ENCODE results near the gene DUSP6. TPM values are rescaled to one million over a fixed set of nuclear protein-coding genes. Genes with fewer than 3 reads are reported as not detected.

The DUSP6 gene
- total RNA-seq, 4 donors from 2014 or later = 33.1 to 71.0 (median 46.7) TPM

DNA sequence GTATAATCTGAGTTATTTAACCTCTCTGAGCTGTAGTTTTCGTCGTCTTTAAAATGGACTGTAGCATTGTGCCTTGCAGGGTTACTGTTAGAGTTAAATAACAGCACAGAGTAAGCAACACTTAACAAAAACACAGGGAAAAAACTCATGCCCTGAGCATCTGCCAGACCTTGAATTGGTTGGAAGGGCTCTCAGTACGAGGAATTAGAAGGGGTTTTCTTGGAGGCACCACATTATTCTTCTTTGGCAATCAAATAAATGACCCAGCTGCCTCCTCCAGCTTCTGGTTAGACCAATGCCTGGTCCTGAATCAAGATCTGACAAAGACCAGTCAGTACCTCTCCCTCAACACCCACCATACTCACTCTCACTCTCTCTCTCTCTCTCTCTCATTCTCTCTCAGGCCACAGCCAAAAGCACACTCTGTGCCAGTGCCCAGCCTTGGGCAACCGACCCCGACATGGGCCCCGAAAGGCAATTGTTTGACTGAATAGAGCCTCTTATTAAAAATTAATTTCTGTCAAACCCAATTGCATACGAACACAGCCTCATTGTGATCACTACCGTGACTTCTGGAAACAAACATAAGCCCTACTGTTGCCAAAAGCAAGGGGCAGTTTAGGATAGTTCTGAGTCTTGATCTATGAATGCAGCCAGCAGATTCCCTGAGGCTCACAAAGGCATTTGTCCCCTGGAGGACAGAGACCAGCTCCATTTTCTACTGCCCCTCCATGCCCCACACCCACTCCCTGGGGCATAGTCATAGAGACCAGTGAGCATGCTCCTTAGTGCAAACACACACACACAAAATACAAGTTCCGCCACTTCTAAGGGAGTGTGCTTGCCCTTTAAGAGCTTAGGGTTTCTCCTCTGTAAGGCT is 23.9 kb downstream of the DUSP6 start:
- DNase-seq = no peak
- H3K36me3 ChIP-seq = no peaks in the 10 kb centered on the region
- no peak overlapping the region for H3K27ac ChIP-seq
- H3K27me3 ChIP-seq = no peaks in the 10 kb centered on the region
- H3K4me3 ChIP-seq = no peak overlapping the region
- TF ChIP-seq, protein P1, sequence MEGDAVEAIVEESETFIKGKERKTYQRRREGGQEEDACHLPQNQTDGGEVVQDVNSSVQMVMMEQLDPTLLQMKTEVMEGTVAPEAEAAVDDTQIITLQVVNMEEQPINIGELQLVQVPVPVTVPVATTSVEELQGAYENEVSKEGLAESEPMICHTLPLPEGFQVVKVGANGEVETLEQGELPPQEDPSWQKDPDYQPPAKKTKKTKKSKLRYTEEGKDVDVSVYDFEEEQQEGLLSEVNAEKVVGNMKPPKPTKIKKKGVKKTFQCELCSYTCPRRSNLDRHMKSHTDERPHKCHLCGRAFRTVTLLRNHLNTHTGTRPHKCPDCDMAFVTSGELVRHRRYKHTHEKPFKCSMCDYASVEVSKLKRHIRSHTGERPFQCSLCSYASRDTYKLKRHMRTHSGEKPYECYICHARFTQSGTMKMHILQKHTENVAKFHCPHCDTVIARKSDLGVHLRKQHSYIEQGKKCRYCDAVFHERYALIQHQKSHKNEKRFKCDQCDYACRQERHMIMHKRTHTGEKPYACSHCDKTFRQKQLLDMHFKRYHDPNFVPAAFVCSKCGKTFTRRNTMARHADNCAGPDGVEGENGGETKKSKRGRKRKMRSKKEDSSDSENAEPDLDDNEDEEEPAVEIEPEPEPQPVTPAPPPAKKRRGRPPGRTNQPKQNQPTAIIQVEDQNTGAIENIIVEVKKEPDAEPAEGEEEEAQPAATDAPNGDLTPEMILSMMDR (IDR thresholded peaks at IDR 0.05) = no peak
- no peak for TF ChIP-seq POLR2A (IDR thresholded peaks at IDR 0.05)
- no peaks in the 10 kb centered on the region for H3K9me3 ChIP-seq
- H3K4me1 ChIP-seq = peaks cover 0 to 4% (median 0%) of the 10 kb centered on the region in 4 donors

- Histone ChIP-seq H3K4me1 (peaks cover 0 to 4% (median 0%) of the 10 kb centered on the region in 4 donors), H3K9me3 (no peaks in the 10 kb centered on the region), H3K4me3 (no peak overlapping the region), H3K36me3 (no peaks in the 10 kb centered on the region), H3K27ac (no peak overlapping the region), H3K27me3 (no peaks in the 10 kb centered on the region)
- no peak for DNase-seq
- TF ChIP-seq, protein P1 (IDR thresholded peaks at IDR 0.05) = no peak
- TF ChIP-seq POLR2A (IDR thresholded peaks at IDR 0.05) = no peak
These were observed 24.7 kb downstream of the DUSP6 start for GRCh38 chr12:89327486-89328094.

DNA sequence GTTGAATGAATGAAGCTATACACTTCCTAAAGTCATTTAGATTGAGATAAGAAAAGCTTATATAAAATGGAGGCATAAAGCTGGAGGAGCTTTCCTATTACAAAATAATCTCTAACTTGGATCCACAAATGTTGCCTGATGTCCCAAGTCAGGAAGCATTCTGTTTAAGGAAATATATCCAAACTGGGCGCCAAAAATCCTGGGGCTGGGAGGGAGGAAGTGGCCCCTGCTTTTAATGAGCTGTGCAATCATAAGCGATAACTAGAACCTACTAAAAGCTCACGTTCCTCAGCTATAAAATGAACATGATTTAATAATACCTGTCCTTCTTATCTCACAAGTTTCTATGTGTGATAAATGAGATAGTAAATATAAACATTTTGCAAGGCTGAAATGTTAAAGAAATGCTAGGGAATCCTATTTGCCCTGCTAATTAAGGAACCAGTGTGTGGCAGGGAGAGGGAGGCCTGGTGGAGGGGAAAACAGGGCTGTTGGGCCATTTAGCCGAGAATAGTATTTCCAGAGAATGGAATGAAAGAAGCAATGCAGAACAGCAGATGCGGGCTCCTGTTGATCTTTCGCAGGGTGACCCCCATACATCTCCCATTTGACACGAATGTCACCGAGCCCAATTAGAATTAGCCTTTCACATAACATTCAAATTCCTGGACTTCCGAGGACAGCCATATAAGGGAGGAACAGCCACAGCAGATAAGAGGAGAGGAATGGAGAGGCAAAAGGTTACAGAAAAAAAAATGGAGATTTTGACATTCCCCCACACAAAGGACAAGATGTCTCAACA is 25.9 kb downstream of the DUSP6 start:
- no peak overlapping the region for H3K27ac ChIP-seq
- no peaks in the 10 kb centered on the region for H3K27me3 ChIP-seq
- H3K4me1 ChIP-seq = peaks cover 0 to 4% (median 0%) of the 10 kb centered on the region in 4 donors
- no peaks in the 10 kb centered on the region for H3K9me3 ChIP-seq
- H3K4me3 ChIP-seq = no peak overlapping the region
- TF ChIP-seq, protein P1 (IDR thresholded peaks at IDR 0.05) = no peak
- TF ChIP-seq POLR2A (IDR thresholded peaks at IDR 0.05) = no peak
- DNase-seq = no peak
- H3K36me3 ChIP-seq = no peaks in the 10 kb centered on the region

- Histone ChIP-seq H3K36me3 (no peaks in the 10 kb centered on the region), H3K27me3 (no peaks in the 10 kb centered on the region), H3K4me1 (peaks cover 0 to 4% (median 0%) of the 10 kb centered on the region in 4 donors), H3K9me3 (no peaks in the 10 kb centered on the region), H3K27ac (no peak overlapping the region), H3K4me3 (no peak overlapping the region)
- DNase-seq = no peak
- TF ChIP-seq, protein P1 (IDR thresholded peaks at IDR 0.05) = no peak
- TF ChIP-seq POLR2A (IDR thresholded peaks at IDR 0.05) = no peak
These were observed 26.8 kb downstream of the DUSP6 start for GRCh38 chr12:89325495-89325894.

DNA sequence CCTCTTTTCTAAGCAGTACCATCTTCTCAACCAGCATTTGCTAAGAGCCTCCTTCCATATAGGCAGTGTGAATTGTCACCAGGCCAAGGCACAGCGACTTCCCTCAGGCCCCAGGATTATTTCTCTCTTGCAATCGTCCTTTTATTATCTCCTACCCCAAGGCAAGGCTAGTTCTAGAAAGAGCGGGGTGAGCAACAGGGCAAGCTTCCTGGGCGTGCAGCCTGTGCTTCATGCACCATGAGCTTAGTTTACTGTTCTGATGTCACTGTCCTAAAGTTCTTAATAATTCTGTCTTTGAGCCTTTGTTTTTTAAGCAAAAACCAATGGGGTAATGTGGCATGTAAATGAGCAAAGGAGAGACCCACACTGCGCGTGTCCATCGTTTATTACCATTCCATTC is 27.9 kb downstream of the DUSP6 start:
- Histone ChIP-seq H3K9me3 (no peaks in the 10 kb centered on the region), H3K27me3 (no peaks in the 10 kb centered on the region)

More for the DNA sequence above, 27.9 kb downstream of the DUSP6 start:
- Histone ChIP-seq H3K4me3 (no peak overlapping the region), H3K36me3 (no peaks in the 10 kb centered on the region), H3K4me1 (peaks cover 0 to 4% (median 0%) of the 10 kb centered on the region in 4 donors), H3K27ac (no peak overlapping the region)
- TF ChIP-seq, protein P1 (IDR thresholded peaks at IDR 0.05) = no peak
- TF ChIP-seq POLR2A (IDR thresholded peaks at IDR 0.05) = no peak
- DNase-seq = no peak

Data from Peyer's patch (tissue), 4 donors.